Measurements from ENCODE around the gene ANKRD10.

- TF ChIP-seq CTCF (IDR thresholded peaks at IDR 0.05; ENCODE audit: insufficient read depth, low read length, poor library complexity, severe bottlenecking) (no peak), EZH2phosphoT487 (conservative IDR thresholded peaks at IDR 0.05; ENCODE audit: low read length) (no peak)
Observed at GRCh38 chr13:110836605-110836903, 78.3 kb downstream of the ANKRD10 start.
